Central memory CD4-positive, alpha-beta T cell (primary cell): ENCODE results near the gene PADI6.
"Not testable (repeated sequence)": the region's sequence is repeated elsewhere in the genome, so short reads cannot be mapped to it uniquely, and the experiment has no call there.

Experiments
- DNase-seq: peaks from one replicate; pipeline ENCODE4 v3.0.0; 2022
- total RNA-seq, 3 experiments: gene quantifications; one replicate each; lab custom pipeline; 2026; lab: John Stamatoyannopoulos, UW

PADI6 gene
- 0 reads per million in 3 experiments for total RNA-seq

DNA sequence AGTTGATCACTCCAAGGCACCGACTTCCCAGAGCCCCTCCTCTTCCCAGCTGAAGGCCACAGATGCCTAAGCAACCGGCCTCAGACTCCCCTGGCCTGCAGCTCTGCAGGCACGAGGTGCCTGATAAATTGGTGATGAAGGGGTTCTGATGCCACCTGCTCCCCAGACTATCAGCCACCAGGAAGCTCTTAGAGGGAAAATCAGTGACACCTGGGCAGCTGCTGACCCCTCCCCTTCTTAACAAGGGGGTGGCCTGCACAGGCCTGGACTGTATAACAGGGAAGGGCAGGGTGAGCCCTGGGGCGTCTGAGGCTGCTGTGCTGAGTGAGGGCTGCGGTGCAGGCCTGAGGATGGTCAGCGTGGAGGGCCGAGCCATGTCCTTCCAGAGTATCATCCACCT, at the start of gene PADI6:
Gene PADI6, plus strand, starts transcription at position 301 of the 400 bp plus-strand sequence. Its CDS starts 50 bp downstream, at position 351.
- no peak for DNase-seq

DNA sequence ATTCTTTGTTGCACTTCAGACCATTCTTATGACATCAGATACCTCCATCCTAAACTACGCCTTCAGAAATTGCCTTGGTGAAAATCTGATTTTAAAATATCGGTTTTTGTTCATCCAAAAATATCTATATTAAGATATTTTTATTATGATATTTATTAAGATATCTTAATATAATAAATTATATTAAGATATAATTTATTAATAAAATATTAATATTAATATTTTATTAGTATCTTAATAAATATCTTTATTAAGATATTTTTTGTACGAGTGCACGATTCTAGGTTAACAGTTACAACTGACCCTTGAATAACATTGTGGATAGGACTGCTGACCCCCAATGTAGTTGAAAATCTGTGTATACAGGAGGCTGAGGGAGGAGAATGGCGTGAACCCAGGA, 43.1 kb upstream of the PADI6 start:
- no peak for DNase-seq

DNA sequence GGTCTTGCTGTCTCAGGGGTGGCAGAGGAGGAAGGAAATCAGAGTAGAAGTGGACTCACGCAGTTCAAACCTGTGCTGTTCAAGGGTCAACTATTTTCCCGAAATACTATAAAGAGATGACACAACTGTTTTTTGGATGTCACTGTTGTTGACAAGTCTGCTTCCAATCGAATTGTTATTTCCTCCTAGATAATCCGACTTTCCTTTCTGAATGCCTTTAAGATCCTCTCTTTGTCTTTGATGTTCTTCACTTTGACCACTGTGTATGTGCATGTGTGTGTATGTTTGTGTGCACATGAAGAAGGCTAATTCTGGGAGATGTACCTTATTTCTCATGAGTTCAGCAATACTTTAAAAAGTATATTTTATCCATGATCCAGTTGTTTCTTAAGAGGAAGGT, 42.4 kb upstream of the PADI6 start:
- DNase-seq: no peak

DNA sequence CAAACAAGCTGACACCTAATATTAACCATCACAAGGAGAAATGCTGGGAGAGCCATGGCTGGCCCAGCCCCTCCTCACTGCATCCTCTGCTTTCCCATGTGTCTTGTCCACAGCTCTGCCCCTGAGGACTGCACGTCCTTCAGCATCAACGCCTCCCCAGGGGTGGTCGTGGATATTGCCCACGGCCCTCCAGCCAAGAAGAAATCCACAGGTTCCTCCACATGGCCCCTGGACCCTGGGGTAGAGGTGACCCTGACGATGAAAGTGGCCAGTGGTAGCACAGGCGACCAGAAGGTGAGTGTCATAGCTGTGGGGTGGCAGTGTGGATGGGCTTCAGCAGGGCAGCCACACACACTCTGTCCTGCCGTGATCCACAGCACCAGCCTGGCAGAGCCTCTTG, 41.1 kb upstream of the PADI6 start:
- no peak for DNase-seq

DNA sequence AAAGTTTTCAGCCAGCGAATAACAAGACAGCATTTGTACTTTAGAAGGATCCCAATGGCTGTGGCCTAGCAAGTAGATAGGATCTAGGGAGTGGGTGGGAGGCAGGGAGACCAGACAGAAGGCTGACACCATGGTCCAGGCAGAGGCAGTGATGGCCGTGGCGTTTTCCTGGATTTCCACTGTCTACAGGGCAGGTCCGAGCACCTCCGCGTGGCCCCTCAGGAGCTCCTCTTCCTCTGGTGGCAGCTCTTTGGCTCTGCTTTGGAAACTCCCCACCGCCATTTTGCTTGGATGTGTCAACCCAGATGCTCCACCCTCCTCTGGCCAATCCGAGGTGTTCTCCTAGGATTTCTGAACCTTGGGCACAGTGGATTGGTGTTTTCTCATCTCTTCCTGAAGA, 38.9 kb upstream of the PADI6 start:
- DNase-seq: no peak

DNA sequence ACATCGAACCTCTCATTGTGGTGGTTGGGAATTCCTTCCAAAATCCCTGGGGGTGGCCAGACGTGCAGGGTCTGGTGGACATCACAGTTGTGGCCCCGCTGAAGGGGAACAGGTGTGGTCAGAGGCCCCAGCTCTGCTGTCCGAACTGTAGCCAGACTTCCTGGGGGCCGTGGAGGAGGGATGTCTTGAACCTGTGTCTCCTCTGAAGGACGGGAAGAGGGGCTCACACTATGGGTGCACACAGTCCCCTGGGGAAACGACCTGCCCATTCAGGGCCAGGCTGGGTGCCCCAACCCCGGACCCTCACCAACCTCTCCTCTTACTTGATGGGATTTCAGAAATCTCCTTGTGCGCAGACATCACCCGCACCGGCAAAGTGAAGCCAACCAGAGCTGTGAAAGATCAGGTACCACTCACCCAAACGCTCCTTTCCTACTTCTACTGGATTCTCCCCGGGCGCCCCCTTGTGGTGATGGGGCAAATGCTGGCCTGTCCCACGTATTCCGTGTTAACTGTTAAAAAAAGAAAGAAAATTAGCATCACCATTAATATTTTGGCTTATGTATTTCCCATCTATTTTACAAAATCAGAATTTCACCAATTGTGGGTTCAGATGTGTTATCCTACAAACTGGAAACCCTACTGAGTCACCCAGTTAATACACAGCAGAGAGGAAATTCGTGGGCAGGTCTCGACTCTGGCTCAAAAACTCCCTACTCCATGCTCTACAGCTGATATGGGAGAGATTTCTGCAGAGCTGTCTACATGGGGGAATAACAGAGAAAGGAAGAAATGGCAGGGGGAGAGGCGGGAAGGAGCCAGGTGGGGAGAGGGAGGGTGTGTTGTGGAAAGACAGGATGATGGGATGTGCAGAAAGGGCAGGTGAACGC, 35.9 kb upstream of the PADI6 start:
- DNase-seq: peak; percentile 28

DNA sequence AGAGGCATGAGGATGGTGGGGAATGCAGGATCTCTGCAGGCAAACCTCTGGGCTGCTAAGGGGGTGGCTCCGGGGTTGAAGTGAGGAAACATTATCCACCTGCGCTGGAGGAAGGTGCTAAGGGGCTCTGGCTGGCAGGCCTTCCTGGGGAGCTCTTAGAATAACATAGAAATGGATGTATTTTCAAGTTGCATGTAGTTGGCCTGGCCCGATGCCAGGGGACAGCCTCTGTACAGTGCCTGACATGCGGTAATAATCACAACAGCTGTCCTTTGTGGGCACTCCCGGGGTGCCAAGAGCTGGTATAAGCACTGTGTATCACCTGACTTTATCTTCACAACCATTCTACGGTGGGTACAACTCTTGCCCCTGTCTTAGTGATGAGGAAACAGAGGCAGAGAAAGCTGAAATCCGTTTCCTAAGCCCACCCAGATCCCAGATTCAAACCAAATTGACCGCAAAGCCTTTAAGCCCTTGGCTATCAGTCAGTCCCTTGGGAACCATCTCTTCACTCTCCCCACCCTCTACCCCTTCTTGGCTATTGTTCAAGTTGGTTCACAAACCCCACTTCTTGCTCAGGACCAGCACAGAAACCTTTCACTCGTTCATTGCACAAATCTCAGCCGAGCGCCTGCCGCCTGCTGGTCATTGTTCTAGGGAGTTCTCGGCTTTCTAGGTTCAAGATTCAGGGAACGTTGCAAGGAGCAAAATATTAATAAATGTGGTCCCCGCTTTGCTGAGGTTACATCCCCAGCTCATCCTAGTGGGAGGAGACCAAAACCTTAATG, 33.1 kb upstream of the PADI6 start:
- no peak for DNase-seq

DNA sequence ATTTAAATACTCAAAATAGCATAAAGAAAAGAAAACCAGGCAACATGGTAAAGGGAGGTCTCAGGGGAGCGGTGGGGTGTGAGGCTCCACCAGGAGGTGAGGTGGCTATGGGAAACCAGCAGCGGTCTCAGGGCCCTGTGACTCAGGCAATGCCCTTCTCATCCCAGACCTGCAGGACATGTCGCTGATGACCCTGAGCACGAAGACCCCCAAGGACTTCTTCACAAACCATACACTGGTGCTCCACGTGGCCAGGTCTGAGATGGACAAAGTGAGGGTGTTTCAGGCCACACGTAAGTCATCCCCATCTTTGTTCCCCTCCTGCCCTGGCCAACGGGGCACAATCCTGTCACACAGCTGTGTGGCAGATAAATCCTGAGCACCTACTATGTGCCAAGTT, 32.5 kb upstream of the PADI6 start:
- no peak for DNase-seq

DNA sequence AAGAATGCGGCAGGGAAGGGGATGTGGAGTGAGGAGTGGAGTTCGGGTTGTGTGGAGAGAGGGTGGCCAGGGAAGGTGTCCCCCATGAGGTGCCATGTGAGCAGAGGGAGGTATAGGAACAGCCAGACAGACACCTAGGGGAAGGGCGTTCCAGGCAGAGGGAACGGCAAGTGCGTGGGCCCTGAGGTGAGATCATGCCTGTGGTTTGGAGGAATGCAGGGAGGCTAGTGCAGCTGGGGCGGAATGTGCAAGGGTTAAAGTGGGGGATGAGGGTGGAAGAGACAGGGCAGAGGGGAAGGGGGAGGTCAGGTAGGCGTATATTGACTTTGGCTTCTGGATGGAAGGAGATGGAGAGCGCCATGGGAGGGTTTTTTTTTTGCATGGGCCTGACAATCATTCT, 31.6 kb upstream of the PADI6 start:
- DNase-seq: no peak

DNA sequence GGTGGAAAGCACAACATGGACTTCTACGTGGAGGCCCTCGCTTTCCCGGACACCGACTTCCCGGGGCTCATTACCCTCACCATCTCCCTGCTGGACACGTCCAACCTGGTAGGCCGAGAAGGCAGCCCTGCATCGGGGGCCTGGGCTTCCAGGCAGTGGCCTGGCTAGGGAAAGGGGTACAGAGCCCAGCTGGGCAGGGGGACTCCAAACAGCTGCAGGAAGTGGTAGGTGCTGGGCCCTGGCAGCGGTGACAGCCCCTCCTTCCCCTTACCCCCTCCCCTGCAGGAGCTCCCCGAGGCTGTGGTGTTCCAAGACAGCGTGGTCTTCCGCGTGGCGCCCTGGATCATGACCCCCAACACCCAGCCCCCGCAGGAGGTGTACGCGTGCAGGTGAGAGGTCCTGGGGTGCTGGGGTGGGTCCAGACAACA, 30.0 kb upstream of the PADI6 start:
- no peak for DNase-seq

DNA sequence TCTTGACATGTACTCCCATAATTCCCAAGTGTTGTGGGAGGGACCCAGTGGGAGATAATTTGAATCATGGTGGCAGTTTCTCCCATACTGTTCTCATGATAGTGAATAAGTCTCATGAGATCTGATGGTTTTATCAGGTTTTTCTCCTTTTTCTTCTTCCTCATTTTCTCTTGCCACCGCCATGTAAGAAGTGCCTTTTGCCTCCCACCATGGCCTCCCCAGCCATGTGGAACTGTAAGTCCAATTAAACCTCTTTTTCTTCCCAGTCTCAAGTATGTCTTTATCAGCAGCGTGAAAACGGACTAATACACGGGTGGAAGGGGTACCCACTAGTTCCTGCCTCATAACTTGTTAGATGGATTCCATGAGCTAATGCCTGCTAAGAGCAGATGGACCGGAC, 26.5 kb upstream of the PADI6 start:
- not testable (repeated sequence) for DNase-seq

DNA sequence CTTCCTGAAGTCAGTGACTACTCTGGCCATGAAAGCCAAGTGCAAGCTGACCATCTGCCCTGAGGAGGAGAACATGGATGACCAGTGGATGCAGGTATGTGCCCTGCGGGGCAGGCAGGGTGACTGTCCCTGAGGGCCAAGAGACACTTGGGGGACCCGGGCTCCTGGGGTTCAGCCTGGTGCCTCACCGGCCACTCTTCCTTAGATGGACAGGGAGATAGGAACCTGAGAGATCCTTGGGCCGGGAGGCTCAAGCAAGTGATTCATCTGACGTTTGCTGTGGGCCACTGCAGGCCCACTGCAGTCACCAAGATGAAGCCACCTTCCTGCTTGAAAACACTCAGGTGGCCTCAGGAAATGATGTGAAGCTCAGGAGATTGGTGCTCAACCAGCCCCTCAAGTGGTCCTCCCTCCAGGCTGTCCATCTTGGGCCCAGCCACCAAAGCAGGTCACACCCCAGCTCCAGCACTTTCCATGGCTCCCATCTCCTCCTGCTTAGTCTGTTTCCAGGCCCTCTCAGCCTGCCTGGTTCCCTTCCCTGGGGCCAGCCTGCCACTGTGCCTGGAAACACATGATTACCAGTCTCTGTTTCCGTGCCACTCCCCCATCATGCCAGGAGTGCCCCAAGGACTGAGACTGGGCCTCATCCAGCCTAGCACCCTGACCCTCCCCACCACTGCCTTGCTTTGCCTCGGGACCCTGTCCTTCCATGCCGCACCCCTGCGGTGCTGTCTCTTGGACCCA, 25.8 kb upstream of the PADI6 start:
- DNase-seq: no peak

DNA sequence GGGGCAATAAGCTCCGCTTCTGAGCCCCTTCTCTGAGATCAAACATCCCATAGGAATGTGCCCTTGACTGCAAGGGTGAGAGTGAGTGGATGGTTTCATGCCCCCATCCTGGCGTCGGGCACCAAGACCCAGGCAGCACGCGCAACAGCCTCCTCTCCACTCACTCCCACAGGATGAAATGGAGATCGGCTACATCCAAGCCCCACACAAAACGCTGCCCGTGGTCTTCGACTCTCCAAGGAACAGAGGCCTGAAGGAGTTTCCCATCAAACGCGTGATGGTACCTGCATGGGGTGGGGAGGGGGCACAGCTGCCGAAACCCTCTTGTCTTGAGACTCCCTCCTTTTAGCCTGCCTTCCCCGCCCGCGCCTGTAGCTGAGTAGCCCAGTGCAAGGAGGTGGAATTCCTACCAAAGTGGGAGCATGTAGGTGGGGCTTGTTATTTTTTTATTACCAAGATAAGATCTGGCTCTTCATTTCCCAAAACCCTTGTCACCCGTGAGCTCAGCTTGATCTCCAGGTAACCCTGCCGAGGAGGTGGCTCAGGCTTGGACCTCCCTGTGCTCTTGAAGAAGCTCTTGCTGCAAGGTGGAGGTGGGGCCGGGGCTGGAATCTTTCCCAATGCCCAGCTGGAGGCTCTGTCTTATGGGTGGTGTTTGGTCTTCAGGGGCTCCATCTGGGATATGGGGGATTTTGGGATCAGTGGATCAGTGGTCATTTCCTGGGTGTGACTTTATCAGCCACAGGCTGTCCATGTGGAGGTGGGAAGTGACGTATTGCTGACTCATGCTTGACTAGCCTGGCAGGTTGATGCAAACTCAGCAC, 24.0 kb upstream of the PADI6 start:
- DNase-seq: no peak

DNA sequence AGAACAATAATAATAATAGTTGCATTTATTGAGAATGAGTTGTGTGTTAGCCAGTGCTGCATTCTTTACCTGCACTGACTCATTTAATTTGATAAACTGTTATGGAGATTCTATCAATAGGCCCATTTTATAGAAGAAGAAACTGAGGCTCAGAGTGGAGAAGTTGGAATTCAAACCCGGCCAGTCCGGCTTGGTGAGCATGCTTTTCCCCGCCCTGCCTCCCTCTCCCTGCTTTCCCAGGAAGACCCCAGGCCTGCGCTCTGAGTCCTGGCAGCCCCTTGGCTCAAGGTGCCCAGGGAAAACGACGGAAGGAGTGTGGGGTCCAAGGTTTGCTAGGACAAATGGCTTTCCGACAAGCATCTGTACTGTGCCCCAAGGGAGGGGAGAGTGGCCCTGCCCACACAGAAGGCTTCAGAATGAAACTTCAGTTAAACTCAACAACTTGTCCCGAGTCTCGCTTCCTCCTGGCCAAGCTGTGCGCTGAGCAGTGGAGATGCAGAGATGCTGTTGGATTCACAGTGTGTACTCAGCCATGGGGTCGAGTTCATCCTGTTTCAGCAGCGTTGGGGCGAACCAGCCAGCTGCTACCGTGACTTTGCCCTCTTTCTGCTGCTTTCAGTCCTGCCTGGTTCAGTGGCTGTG, 23.3 kb upstream of the PADI6 start:
- DNase-seq: no peak

DNA sequence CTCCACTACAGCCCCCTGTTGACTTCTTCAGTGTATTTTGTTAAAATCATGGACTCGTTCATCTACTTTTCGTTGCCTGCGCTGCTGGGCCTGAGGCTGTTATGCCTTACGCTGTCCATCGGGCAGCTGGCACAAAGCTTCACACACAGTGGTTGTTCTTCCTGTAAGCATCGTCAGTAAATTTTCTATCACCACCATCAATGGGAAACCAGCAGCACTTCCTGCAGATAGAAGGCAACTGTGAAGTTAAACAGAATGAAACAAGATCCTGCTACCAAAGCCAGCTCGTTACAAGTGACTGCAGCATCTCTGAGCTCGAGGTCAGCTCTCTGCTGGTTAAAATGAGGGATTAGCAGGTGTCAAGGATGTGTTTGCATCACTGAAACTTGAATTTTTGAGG, 21.9 kb upstream of the PADI6 start:
- DNase-seq: no peak

DNA sequence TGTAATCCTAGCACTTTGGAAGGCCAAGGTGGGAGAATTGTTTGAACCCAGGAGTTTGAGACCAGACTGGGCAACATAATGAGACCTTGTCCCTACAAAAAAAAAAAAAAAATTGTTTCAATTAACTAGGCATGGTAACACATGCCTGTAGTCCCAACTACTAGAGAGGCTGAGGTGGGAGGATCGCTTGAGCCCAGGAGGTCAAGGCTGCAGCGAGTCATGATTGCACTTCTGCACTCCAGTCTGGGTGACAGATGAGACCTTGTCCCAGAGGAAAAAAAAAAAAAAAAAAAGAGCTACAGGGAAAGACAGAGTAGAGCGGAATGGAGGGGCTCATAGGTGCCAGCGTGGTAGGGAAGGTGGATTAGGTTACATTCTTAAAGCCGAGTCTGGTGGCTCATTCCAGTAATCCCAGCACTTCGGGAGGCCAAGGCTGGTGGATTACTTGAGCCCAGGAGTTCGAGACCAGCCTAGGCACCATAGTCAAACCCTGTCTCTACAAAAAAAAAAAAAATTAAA, 21.0 kb upstream of the PADI6 start:
- no peak for DNase-seq

DNA sequence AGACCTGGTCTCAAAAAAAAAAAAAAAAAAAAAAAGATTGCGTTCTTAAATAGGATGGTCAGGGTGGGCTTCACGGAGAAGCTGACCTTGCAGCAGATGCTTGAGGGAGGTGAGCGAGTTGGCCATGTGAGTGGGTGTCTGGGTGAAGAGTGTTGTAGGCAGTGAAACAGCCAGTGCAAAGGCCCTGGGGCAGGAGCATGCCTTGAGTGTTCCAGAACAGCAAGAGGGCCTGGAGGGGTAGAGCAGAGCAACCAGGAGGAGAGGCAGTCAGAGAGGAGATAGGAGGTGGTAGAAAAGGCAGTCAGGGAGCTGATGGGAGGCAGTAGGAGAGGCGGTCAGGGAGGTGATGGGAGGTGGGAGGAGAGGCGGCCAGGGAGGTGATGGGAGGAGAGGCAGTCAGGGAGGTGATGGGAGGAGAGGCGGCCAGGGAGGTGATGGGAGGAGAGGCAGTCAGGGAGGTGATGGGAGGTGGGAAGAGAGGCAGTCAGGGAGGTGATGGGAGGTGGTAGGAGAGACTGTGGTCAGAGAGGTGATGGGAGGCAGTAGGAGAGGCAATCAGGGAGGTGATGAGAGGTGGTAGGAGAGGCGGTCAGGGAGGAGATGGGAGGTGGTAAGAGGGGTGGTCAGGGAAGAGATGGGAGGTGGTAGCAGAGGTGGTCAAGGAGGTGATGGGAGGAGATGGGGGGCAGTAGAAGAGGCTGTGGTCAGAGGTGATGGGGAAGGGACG, 20.2 kb upstream of the PADI6 start:
- no peak for DNase-seq

DNA sequence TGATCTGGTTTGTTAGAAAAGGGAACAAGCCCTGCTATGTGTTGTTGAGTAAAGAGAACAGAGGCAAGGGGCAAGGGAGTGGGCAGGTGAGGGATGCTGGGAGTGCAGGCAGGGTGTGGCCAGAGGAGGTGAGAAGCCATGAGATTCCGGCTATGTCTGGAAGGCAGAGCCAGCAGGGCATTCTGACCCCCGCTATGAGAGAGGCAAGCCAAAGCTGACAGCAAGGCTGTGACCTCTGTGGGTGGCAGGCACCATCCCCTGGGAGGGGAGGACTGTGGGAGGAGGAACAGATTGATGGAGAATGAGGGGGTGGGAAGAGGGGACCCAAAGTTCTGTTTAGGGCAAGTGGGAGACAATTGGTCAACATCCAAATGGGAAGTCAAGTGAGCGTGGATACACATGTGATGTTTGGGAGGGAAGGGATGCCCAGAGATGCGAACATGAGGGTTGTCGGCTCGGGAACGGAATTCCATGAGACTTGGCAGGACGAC, 19.5 kb upstream of the PADI6 start:
- DNase-seq: no peak

DNA sequence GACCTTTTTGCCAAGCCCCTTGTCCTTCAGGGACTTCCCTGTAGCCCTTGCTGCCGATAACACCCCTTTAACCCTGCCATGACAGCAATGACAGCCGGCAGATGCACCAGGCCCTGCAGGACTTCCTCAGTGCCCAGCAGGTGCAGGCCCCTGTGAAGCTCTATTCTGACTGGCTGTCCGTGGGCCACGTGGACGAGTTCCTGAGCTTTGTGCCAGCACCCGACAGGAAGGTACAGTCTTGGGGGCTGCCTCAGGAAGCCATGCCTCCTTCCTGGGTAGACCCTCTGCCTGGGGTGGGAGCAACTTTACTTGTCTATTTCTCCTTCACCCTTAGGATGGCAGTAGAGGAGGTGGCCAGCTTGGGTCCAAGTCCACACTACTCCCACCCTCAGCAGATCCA, 16.1 kb upstream of the PADI6 start:
- DNase-seq: no peak

DNA sequence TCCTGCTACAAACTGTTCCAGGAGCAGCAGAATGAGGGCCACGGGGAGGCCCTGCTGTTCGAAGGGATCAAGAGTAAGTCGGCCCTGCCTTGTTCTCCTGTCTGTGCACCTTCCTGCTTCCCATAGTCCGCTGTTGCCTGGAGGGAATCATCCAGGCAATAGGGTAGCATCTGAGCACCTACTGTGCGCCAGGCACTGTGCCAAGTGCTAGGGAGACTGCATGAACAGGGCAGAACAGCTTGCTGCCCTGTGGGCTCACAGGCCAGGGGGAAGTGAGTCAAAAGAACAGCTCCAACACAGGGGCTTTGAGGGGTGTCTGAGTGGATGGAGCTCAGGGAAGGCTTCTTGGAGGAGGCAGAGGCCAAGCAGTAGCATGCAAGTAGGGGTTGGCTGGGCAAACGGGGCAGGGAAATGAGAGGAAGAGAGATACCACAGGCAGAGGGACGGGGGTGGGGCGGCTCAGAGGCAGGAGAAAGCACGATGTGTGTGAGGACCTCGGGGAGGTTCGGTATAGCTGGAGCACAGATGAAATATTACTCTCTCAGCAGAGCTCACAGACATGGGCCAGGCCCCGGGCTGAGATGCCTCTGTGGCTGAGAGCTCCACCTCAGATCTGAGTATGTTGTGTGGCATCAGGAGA, 15.5 kb upstream of the PADI6 start:
- DNase-seq: no peak
